GM10847 (cell line): Measurements from ENCODE around the gene MATCAP1.

Experiments used
- POLR2A ChIP-seq: IDR thresholded peaks from 2 replicates; pipeline ENCODE4 v1.6.1; 2011; ENCODE audit not compliant: insufficient read length; ENCODE audit errors: extremely low read depth

MATCAP1 gene

DNA sequence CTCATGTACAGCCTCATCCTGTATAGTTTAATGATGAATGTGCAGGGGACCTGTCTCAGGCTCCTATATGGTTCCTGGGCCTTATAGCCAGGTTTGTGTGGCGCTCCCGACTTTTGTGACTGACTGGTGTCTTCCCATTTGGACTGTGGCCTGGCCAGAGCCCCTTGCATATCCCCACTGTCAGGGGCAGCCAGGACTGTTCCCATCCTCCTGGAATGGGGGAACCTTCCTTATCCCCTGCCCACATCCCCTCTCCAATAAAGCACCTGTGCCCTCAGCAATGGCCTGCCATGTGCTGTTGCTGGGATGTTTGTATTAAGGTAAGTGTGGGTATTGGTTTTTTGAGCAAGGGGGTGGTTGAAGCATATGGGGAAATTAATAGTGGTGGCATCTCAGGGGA is 35.5 kb downstream of the MATCAP1 start:
- no peak for TF ChIP-seq POLR2A

GRCh38 chr16:67147437-67148140 is 36.2 kb downstream of the MATCAP1 start:
- no peak for TF ChIP-seq POLR2A

DNA sequence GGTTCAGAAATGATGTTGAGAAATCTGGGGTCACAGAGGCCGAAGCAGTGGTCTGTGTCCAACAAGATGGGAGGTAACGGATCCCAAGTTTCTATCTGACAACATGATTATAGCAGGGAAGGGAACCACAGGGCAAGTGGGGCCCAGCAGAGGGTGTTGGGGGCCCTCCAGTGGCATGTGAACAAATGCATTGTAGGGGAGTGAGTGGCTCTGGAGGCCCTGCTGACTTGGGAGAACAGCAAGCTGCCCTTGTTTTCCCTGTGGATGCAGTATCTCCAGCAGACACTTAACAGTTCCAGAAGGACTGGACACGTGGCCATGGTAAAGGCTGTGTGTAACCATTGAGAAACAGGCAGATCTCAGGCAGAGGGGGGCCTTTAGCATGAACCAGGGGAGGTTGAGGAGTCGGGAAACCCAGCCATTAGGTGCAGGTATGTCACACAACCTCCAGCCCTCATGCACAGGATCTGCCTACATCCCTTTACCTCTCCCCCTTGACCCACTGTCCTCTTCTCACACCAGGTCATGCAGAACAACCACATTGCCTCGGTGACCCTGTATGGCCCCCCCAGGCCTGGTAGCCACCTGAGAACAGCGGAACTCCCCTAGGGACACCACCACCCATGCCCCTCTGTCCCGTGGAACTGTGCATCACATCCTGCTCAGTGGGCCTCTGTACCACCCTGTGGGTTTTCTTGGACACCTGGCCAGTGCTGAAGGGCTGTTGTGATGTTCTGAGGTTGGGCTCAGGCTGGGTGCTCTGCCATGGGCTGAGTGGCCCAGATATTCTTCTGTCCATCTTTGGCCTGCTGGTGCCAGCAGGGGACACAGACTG is 37.0 kb downstream of the MATCAP1 start:
- TF ChIP-seq POLR2A, result no peak

GRCh38 chr16:67145746-67146145 is 38.0 kb downstream of the MATCAP1 start:
- no peak for TF ChIP-seq POLR2A

- TF ChIP-seq POLR2A, result no peak
Measured at GRCh38 chr16:67144943-67145342, 38.8 kb downstream of the MATCAP1 start.

DNA sequence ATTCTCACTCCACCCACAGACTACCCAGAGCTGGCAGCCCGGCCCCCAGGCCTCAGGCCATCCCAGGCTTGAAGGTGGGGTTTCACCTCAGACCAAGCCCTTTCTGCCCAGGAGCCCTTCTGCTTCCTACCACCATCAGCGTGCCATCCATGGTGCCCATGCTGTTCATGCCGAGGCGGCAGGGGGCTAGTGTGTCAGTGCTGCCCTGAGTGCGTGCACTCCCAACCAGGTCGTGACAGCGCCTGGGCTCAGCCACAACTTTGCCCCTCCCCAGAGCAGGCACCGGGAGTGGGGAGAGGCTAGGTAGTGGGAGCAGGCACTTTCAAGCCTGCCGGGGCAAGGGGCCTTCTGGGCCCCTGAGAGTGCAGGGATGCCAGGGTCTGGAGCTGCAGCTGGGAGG is 41.4 kb downstream of the MATCAP1 start:
- no peak for TF ChIP-seq POLR2A

DNA sequence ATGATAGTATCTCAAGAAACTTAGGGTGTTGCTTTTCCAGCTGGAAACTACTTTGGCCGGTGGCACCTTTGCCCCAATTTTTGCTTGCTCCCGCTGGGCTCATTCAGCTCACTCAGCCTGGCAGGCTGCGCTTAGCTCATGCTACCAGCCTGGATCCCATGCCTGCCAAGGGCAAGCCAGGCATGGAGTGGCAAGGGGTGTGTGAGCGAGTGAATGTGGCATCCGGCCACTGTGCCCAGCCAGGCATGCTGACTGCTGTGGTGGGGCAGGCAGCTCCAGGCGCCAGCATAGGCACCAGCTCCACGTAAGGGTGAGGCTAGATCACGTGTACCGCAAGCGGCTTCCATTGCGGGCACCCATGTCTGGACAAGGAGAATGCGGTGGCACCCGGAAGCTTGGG is 42.4 kb downstream of the MATCAP1 start:
- no peak for TF ChIP-seq POLR2A

DNA sequence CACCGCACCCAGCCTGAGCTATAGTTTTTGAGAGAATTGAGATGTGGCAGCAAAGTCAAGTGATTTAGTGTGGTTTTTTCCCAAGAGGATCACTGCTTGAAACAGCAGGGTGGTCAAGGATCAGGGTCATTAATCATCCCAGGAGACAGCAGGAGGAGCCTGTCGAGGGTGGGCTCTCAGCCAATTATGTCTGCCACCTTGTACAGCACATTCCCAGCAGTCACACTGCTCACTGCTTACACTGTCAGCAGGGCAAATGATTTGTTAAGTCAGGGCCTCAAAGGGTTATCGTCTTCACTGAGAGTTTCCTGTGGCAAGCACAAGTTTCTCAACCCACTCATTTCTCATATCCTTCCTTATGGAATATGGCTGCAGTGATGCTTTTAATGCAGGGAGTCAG is 46.2 kb downstream of the MATCAP1 start:
- no peak for TF ChIP-seq POLR2A

- no peak for TF ChIP-seq POLR2A
Measured at GRCh38 chr16:67129422-67129821, 54.3 kb downstream of the MATCAP1 start.

- no peak for TF ChIP-seq POLR2A
Measured at GRCh38 chr16:67128887-67129286, 54.9 kb downstream of the MATCAP1 start.

- no peak for TF ChIP-seq POLR2A
Measured at GRCh38 chr16:67128417-67128816, 55.3 kb downstream of the MATCAP1 start.
